Ovary (tissue), 9 donors: ENCODE results near the gene CYP3A4. TPM values are rescaled to one million over a fixed set of nuclear protein-coding genes. Genes with fewer than 3 reads are reported as not detected.

Experiments used
- DNase-seq, 5 donors: peaks; one replicate each; pipeline ENCODE4 v3.0.0-alpha.2; 2019 to 2020
- H3K27ac ChIP-seq, 2 donors: fragments of 200-600 bp; one replicate each; pipeline versions ENCODE4 v1.5.1 to v1.8.0; 2019 to 2022
- H3K27me3 ChIP-seq: fragments of 200-600 bp; one replicate; pipeline ENCODE4 v1.8.0; 2022
- H3K36me3 ChIP-seq: fragments of 200-600 bp; sonication (generic); one replicate; pipeline ENCODE4 v1.5.1; 2019
- H3K4me1 ChIP-seq: one replicate; pipeline ENCODE4 v1.8.1; 2013; ENCODE audit warnings: mild to moderate bottlenecking, moderate library complexity; ENCODE audit not compliant: insufficient read depth
- H3K4me3 ChIP-seq: fragments of 200-600 bp; sonication (generic); one replicate; pipeline ENCODE4 v1.5.1; 2017
- H3K9me3 ChIP-seq, 2 donors: fragments of 200-600 bp in 1 of 2; sonication (generic) in 1 of 2; one replicate each; pipeline versions ENCODE4 v1.5.1 to v1.8.1; 2013 to 2019; ENCODE audit warnings: mild to moderate bottlenecking in 1 of 2, moderate library complexity in 1 of 2
- EP300 ChIP-seq: sonication (generic); formaldehyde crosslinking; IDR thresholded peaks from one replicate; pipeline ENCODE4 v1.6.1; 2017; ENCODE audit warnings: antibody characterized with exemption
- POLR2A ChIP-seq: fragments of 450-650 bp; IDR thresholded peaks from one replicate; pipeline ENCODE4 v1.6.1; 2017; ENCODE audit warnings: antibody characterized with exemption, mild to moderate bottlenecking, moderate library complexity
- WGBS, 3 donors: extraction: QIAGEN DNeasy Blood & Tissue Kit in 1 of 3; methylation state at CpG; one replicate each; pipeline versions ENCODE4 v1.1.5 to v1.1.7; 2013 to 2017; 5-methylcytosine and 5-hydroxymethylcytosine counted together
- intact Hi-C, 4 donors: fragments of 100-400 bp; cut with DNase I; formaldehyde crosslinking; loops; one replicate each; pipeline versions ENCODE4 v1.11.0 to v1.15.1; 2022 to 2023
- polyA plus RNA-seq, 2 donors: library from polyadenylated mRNA; stranded (reverse); fragments of 200-250 nt in 1 of 2; fragments of 350-450 nt in 1 of 2; fragmentation: Illumina TruSeq in 1 of 2; extraction: RNeasy Lipid Tissue Mini Kit (QIAGEN cat#74804) in 1 of 2; gene quantifications; one replicate each; pipeline ENCODE4 v1.2.3, GENCODE V29; 2013 to 2014
- total RNA-seq, 7 donors: library from RNA; depleted of rRNA in 2 of 7; stranded (reverse); fragments of >200 nt in 2 of 7; fragmentation: NEBNext Ultra II Directional in 3 of 7; extraction: Animal tissue kit (Norgen Biotek cat#: 25700) in 3 of 7; gene quantifications; one replicate each; pipeline versions ENCODE4 v1.1.0 to v1.2.4, GENCODE V29; 2016 to 2023
- TF ChIP-seq, protein P1 (sequence below), 3 donors: fragments of 450-650 bp in 2 of 3; fragments of 200-600 bp in 1 of 3; IDR thresholded peaks; one replicate each; pipeline versions ENCODE4 v1.5.1 to v1.8.0; 2016 to 2022; ENCODE audit warnings: antibody characterized with exemption in 3 of 3, mild to moderate bottlenecking in 1 of 3
- donor health status: DM: no; HTN: no; CAD: no; lungs with moderate emphysema.
- donor health status: DM: no; HTN: no; CAD: no.
- donor health status: Bipolar disorder and iron deficiency.
- donor health status: DM: yes; HTN: yes; CAD: no.
- donor health status: DM: no; HTN: no; CAD: no.
- donor health status: DM: yes; HTN: yes; CAD: no.

Gene CYP3A4
- total and polyA plus RNA-seq, 9 donors, result 0.05 to 3.7 (median 0.27) TPM; not detected in 1

- Histone ChIP-seq H3K36me3 (no peaks in the 10 kb centered on the region), H3K4me3 (no peak overlapping the region), H3K4me1 (no peaks in the 10 kb centered on the region), H3K27me3 (no peaks in the 10 kb centered on the region), H3K9me3 (no peaks in the 10 kb centered on the region), H3K27ac (no peak overlapping the region)
- intact Hi-C loops, result no loop called here
- DNase-seq, result no peak
- WGBS, 3 donors, result 59 to 70% (median 61%) methylated on average over 12 of the region's 12 CpGs
- TF ChIP-seq EP300 (no peak), POLR2A (no peak)
- TF ChIP-seq, protein P1, sequence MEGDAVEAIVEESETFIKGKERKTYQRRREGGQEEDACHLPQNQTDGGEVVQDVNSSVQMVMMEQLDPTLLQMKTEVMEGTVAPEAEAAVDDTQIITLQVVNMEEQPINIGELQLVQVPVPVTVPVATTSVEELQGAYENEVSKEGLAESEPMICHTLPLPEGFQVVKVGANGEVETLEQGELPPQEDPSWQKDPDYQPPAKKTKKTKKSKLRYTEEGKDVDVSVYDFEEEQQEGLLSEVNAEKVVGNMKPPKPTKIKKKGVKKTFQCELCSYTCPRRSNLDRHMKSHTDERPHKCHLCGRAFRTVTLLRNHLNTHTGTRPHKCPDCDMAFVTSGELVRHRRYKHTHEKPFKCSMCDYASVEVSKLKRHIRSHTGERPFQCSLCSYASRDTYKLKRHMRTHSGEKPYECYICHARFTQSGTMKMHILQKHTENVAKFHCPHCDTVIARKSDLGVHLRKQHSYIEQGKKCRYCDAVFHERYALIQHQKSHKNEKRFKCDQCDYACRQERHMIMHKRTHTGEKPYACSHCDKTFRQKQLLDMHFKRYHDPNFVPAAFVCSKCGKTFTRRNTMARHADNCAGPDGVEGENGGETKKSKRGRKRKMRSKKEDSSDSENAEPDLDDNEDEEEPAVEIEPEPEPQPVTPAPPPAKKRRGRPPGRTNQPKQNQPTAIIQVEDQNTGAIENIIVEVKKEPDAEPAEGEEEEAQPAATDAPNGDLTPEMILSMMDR (IDR thresholded peaks at IDR 0.05), result no peak
Measured at GRCh38 chr7:99794585-99795502, 10.9 kb upstream of the CYP3A4 start.

GRCh38 chr7:99793443-99793842, 9.5 kb upstream of the CYP3A4 start:
- 87 to 92% (median 88%) methylated on average over 5 of the region's 5 CpGs for WGBS, 3 donors
- intact Hi-C loops, result no loop called here
- Histone ChIP-seq H3K36me3 (no peaks in the 10 kb centered on the region), H3K9me3 (no peaks in the 10 kb centered on the region), H3K4me3 (no peak overlapping the region), H3K4me1 (no peaks in the 10 kb centered on the region), H3K27ac (no peak overlapping the region), H3K27me3 (no peaks in the 10 kb centered on the region)
- DNase-seq, result no peak
- TF ChIP-seq POLR2A, result no peak
- TF ChIP-seq, protein P1 (IDR thresholded peaks at IDR 0.05), result no peak
- TF ChIP-seq EP300, result no peak

GRCh38 chr7:99792967-99793366, 9.0 kb upstream of the CYP3A4 start:
- no peaks in the 10 kb centered on the region for H3K9me3 ChIP-seq
- H3K27ac ChIP-seq, result no peak overlapping the region
- no peaks in the 10 kb centered on the region for H3K27me3 ChIP-seq
- H3K4me3 ChIP-seq, result no peak overlapping the region
- no peaks in the 10 kb centered on the region for H3K36me3 ChIP-seq
- DNase-seq, result no peak
- TF ChIP-seq, protein P1 (IDR thresholded peaks at IDR 0.05), result no peak
- TF ChIP-seq EP300 (no peak), POLR2A (no peak)
- H3K4me1 ChIP-seq, result no peaks in the 10 kb centered on the region
- 22 to 36% (median 32%) methylated on average over 4 of the region's 4 CpGs for WGBS, 3 donors
- intact Hi-C loops, result no loop called here

GRCh38 chr7:99791667-99792369, 7.8 kb upstream of the CYP3A4 start:
- Histone ChIP-seq H3K27ac (no peak overlapping the region), H3K27me3 (no peaks in the 10 kb centered on the region), H3K9me3 (no peaks in the 10 kb centered on the region), H3K4me1 (no peaks in the 10 kb centered on the region), H3K36me3 (no peaks in the 10 kb centered on the region), H3K4me3 (no peak overlapping the region)
- intact Hi-C loops, result no loop called here
- TF ChIP-seq, protein P1 (IDR thresholded peaks at IDR 0.05), result no peak
- TF ChIP-seq EP300, result no peak
- DNase-seq, result no peak
- 59 to 62% (median 60%) methylated on average over 5 of the region's 5 CpGs for WGBS, 3 donors
